GM21381 (cell line): ENCODE measurements around the gene IL19.
"Not testable (repeated sequence)": the region's sequence is repeated elsewhere in the genome, so short reads cannot be mapped to it uniquely, and the experiment has no call there.

Source experiments
- ATAC-seq: cut with Tn5 transposase; IDR thresholded peaks from one replicate; pipeline ENCODE4 v1.9.1; 2021; ENCODE audit warnings: mild to moderate bottlenecking, moderate library complexity; ENCODE audit not compliant: unreplicated experiment

The IL19 gene

DNA sequence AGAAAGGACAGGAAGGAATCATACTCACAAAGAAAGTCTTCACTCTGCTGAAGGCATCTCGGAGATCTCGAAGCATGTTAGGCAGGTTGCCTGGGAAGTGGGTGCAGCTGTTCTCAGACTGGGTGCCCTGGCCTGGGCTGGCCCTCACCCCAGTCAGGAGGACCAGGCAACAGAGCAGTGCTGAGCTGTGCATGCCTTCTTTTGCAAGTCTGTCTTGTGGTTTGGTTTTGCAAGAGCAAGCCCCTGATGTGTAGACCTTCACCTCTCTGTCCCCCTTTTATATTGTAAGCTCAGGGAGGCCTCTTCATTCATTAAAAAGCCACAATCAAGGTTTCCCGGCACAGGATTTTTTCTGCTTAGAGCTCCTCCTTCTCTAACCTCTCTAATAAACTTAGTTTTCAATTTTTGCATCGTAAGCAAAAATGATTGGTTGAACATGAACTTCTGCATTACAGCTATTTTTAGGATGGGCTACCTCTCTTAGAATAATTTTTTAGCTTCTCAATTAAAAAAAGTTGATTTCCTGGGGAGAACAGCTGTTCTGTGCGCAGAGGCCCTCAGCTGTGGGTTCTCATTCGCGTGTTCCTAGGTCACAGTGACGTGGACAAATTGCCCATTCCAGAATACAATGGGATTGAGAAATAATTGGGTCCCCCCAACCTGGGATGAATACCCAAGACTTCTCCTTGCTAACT is 1.8 kb downstream of the IL19 start, which contains the start of gene IL10:
TSS of gene IL10 (minus strand) at position 252 of the 695 bp plus-strand sequence. CDS start at position 193, 59 bp downstream.
- no peak for ATAC-seq

DNA sequence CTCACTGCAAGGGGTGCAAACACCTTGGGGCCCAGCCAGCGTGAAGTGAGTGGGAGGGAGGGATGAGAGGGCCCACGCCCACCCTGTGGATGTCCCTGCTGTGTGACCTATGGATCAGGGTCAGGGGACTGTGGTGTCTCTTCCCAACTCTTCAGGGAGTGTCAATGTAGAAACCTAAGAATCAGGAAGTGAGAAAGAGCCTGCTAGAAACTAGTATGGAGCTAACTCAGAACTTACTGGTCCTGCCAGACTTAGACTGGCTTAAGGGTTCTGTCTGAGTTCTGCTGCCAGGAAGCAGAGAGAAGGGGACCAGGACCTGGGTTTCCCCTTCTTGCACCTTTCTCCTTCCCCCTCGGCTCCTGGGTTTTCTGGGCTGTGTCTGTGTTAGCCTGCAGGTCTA is 3.5 kb downstream of the IL19 start:
- ATAC-seq = no peak

GRCh38 chr1:206776229-206776628 is 5.7 kb downstream of the IL19 start:
- ATAC-seq = no peak

DNA sequence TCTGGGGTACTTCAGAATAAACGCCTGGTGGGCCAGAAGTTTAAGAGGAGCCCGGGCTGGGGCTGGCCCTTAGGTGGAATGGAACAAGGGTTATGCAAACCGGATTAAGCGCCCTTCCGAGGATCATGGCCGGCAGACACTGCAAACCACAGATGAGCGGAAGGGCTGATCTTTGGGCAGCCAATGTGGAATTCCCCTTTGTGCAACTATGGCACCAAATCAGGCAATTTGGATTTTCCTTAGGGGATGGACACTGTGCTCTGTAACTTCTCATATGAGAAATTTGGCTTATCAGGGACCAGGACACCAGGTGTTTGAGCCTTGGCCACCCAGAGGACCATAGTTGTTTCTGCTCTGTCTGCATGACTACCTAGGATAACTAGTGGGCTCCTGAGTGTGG is 7.5 kb downstream of the IL19 start:
- ATAC-seq = no peak

DNA sequence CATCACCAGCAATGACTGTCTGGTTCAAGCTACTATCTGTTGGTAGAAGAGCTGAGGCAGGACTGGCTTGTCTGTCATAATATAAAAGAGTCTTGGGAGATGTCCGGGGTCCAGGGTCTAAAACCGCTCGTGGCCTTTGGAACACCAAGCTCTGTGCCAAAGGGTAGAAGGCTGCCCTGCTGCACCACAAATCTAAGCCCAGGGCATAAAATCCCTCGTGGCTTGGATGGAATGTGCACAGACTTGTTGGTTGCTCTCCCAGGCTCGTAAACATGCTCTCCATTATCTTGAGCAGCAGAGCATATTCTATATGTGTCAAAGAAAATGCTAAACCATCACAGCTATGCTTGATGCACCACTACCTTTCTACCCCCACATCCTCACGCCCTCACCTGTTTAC is 8.3 kb downstream of the IL19 start:
- ATAC-seq = not testable (repeated sequence)

DNA sequence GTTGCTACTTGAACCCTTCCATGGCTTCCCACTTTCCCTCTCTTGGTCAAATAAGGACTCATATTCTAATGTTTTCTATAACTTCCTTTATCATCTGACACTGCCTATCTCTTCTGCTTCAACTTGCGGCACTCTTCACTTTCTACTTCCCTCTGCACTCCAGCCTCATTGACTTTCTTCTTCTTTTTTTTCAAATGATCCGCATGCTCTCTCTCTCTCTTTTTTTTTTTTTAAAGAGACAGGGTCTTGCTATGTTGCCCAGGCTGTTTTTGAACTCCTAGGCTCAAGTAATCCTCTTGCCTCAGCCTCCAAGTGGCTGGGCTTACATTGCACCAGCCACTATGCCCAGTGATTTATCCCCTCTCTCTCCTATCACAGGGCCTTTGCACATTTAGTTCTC is 9.1 kb downstream of the IL19 start:
- no peak for ATAC-seq

DNA sequence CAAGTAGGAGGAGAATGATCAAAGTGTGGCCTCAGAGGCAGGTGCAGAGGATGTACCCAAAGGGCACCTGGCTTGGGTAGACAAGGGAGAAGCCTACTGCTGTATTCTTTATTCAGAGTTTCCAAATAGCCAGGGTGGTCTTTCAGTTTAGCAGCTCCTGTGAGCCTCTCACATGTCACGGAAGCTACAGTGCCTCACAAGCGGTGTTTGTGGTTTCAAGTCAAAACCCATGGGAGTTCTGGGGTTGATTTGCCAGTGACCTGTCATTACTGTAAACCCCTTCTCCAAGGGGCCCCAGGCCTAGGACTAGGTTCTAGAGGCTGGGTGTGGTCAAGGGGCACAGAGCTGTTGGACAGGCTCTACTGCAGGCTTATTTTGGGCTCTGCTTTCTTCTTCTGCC is 11.9 kb downstream of the IL19 start:
- ATAC-seq = peak; percentile 70

DNA sequence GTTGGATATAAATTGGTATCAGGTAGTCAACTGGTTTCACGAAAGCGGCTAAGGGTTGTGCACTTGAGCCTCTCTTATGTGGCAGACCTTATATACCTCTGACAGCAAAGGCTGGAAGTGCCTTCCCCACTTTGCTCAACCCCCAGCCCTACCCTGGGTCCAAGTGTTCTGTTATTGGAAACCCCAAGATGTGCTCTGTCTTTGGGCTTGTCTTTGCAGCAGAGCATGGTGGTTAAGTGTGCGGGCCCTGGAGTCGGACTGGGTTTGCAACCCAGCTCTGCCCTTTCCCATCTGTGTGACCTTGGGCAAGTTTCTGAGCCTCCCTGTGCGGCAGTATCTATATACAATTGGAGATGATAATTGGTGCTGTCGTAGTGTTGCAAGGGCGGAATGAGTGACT is 12.9 kb downstream of the IL19 start:
- ATAC-seq = no peak

GRCh38 chr1:206784471-206784903 is 13.9 kb downstream of the IL19 start:
- peak; percentile 54 for ATAC-seq

DNA sequence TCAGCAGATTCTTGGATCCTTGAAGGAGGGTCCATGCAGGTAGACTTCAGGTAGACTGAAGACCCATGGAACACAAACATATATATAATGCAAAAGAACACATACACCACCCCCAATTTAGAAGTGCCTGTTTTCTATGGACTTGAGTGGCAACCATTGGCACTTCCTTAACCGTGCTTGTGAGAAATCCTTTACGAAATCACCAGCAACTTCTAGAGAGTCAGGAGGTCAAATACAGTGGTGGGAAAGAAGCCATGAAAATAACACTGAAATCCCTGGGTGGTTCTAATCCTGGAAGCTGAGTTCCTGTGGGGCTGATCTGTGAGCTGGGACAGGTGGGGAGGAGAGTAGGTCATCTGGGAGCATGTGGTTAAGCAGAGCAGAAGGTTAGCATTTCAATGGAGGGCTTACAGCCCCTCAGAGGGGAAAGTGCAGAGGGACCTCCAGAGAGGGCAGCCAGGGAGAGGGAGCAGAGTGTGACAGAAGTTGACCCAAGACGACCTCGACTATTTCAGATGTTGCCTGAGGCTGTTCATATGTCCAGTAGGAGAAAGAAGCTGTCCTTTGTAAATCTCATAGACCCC is 14.7 kb downstream of the IL19 start:
- ATAC-seq = no peak

GRCh38 chr1:206786212-206786886 is 15.8 kb downstream of the IL19 start:
- no peak for ATAC-seq

DNA sequence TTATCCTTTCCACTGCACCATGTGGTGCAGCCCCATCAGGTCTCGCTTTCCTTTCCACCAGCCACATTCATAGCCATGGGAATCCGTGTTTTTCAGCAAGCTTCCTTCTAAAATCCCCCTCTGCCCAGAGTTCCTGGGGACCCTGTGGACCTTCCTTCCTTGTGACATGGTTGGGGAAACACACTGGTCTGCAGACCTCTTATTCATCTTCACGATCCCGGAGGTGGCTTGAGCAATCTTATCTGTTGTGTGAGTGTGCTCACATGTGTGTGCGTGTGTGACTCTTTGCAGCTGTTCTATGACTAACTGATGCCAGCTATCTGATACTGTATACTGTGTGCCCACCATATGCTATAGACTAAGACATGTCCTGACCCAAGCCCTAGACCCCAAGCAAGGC is 17.3 kb downstream of the IL19 start:
- no peak for ATAC-seq

DNA sequence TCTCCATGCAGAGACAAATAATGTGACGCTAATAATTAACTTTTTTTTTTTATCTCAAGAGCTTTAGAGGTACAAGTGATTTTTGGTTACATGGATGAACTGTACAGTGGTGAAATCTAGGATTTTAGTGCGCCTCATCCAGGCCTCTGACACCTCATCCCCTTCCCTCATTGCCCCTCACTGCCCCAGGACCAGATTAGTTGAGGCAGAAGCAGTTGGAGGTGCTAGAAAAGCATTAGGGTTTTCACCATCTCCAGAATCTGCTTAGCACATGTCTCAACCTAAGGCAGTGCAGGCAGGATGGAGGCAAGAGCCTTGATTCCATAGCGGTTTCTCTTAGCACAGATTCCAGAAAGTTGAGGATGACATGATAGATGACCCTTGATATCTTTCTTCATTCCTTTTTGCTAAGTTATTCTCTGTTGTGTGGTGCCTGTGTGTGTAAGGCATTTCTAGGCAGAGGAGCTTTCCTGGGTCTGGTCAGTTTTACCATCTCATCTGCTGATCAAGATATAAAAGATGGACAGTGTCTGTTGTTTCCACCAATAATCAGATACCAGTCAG is 18.0 kb downstream of the IL19 start:
- no peak for ATAC-seq

- no peak for ATAC-seq
These were observed 20.1 kb downstream of the IL19 start for GRCh38 chr1:206790502-206791250.

GRCh38 chr1:206792939-206793607 is 22.5 kb downstream of the IL19 start:
- peak; percentile 45 for ATAC-seq

GRCh38 chr1:206793620-206794019 is 23.0 kb downstream of the IL19 start:
- ATAC-seq = no peak

- no peak for ATAC-seq
These were observed 23.8 kb downstream of the IL19 start for GRCh38 chr1:206794294-206794908.

GRCh38 chr1:206796116-206796515 is 25.5 kb downstream of the IL19 start:
- no peak for ATAC-seq

DNA sequence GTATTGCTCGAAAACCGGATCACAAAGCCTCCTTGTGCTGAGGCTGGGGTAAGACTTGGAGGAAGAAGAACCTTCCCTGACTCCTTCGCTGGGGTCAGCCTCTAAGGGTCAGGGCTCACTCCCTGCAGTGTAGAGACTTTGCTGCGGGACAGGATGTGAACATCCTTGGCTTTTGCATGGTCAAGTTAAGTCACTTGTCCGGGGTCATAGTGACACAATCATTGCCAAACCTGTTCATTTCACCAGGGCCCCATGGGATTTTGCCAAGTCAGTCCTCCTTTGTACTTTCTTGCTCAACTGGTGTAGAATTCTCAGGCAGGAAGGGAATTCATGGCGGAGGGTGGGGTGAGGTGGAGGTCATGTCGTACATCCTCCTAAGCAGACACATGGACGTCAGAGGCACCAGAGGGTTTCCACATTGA is 26.4 kb downstream of the IL19 start:
- ATAC-seq = no peak
